Neural cell (in vitro differentiated cells): ENCODE results near the gene PLEKHH3. TPM values are rescaled to one million over a fixed set of nuclear protein-coding genes. Genes with fewer than 3 reads are reported as not detected.

Experiments used
- H2AFZ ChIP-seq: fragments of 200-600, 300-800 bp; sonication (generic), shearing (Covaris generic); 2 replicates; pipeline ENCODE4 v1.6.0; 2014; ENCODE audit warnings: low read depth, mild to moderate bottlenecking, antibody characterized with exemption, low read length, moderate library complexity
- H3F3A ChIP-seq: fragments of 200-600 bp; shearing (Covaris generic); 2 replicates; pipeline ENCODE4 v1.6.1; 2016; ENCODE audit warnings: mild to moderate bottlenecking, moderate library complexity, mixed read lengths, antibody characterized with exemption, low read length; ENCODE audit not compliant: insufficient read depth, poor library complexity, severe bottlenecking
- H3K27ac ChIP-seq: fragments of 200-600, 300-800 bp; sonication (generic), shearing (Covaris generic); 2 replicates; pipeline ENCODE4 v1.5.1; 2014; ENCODE audit warnings: mild to moderate bottlenecking, low read length, moderate library complexity
- H3K27me3 ChIP-seq: fragments of 300-800, 200-600 bp; sonication (generic), shearing (Covaris generic); 2 replicates; pipeline ENCODE4 v1.6.0; 2014; ENCODE audit warnings: mild to moderate bottlenecking, low read depth, low read length, moderate library complexity; ENCODE audit not compliant: insufficient read depth
- H3K36me3 ChIP-seq: fragments of 300-800, 200-600 bp; sonication (generic), shearing (Covaris generic); 2 replicates; pipeline ENCODE4 v1.5.1; 2014; ENCODE audit warnings: mild to moderate bottlenecking, antibody characterized with exemption, low read length, moderate library complexity; ENCODE audit not compliant: insufficient read depth
- H3K4me2 ChIP-seq: fragments of 300-800, 200-600 bp; sonication (generic), shearing (Covaris generic); 2 replicates; pipeline ENCODE4 v1.6.0; 2014; ENCODE audit warnings: mild to moderate bottlenecking, low read length
- H3K4me3 ChIP-seq: fragments of 300-800, 200-600 bp; sonication (generic), shearing (Covaris generic); 2 replicates; pipeline ENCODE4 v1.5.1; 2014; ENCODE audit warnings: mild to moderate bottlenecking, low read length, moderate library complexity
- H3K79me2 ChIP-seq: fragments of 200-600 bp; shearing (Covaris generic); replicated peaks from 2 replicates; pipeline ENCODE4 v1.6.0; 2014; ENCODE audit warnings: mild to moderate bottlenecking, low read length, moderate library complexity; ENCODE audit not compliant: insufficient read depth
- H3K9ac ChIP-seq: fragments of 300-800, 200-600 bp; sonication (generic), shearing (Covaris generic); 2 replicates; pipeline ENCODE4 v1.6.1; 2016; ENCODE audit warnings: mild to moderate bottlenecking, low read length, mixed read lengths
- H3K9me2 ChIP-seq: fragments of 200-600 bp; shearing (Covaris generic); 2 replicates; pipeline ENCODE4 v1.6.1; 2016; ENCODE audit warnings: mild to moderate bottlenecking, low read length, mixed read lengths; ENCODE audit not compliant: insufficient read depth
- H3K9me3 ChIP-seq: fragments of 200-600, 300-800 bp; sonication (generic), shearing (Covaris generic); 2 replicates; pipeline ENCODE4 v1.6.1; 2016; ENCODE audit warnings: mild to moderate bottlenecking, mixed run types, low read length, moderate library complexity, mixed read lengths
- H4K20me1 ChIP-seq: fragments of 200-600 bp; shearing (Covaris generic); 2 replicates; pipeline ENCODE4 v1.6.1; 2016; ENCODE audit warnings: mild to moderate bottlenecking, mixed run types; ENCODE audit not compliant: insufficient read depth
- EP300 ChIP-seq: fragments of 450-650 bp; conservative IDR thresholded peaks from 2 replicates; pipeline ENCODE4 v1.6.1; 2014; ENCODE audit warnings: antibody characterized with exemption, mild to moderate bottlenecking, moderate library complexity; ENCODE audit not compliant: poor library complexity, severe bottlenecking
- EZH2 ChIP-seq: fragments of 200-600, 300-800 bp; shearing (Covaris generic), sonication (generic); IDR thresholded peaks from 2 replicates; pipeline ENCODE4 v1.6.1; 2014; ENCODE audit warnings: antibody characterized with exemption, low read length, borderline replicate concordance, mild to moderate bottlenecking; ENCODE audit not compliant: insufficient read depth, poor library complexity, severe bottlenecking
- MXI1 ChIP-seq: fragments of 450-650 bp; conservative IDR thresholded peaks from 2 replicates; pipeline ENCODE4 v1.6.1; 2014; ENCODE audit warnings: antibody characterized with exemption, mild to moderate bottlenecking; ENCODE audit not compliant: poor library complexity, severe bottlenecking
- POLR2AphosphoS5 ChIP-seq: IDR thresholded peaks from 2 replicates; pipeline ENCODE4 v1.6.1; 2012
- RAD21 ChIP-seq: fragments of 450-650 bp; conservative IDR thresholded peaks from 2 replicates; pipeline ENCODE4 v1.6.1; 2014; ENCODE audit warnings: antibody characterized with exemption, mild to moderate bottlenecking, moderate library complexity
- SMC3 ChIP-seq: fragments of 450-650 bp; conservative IDR thresholded peaks from 2 replicates; pipeline ENCODE4 v1.6.1; 2014; ENCODE audit warnings: antibody characterized with exemption, mild to moderate bottlenecking, moderate library complexity; ENCODE audit not compliant: poor library complexity
- TAF1 ChIP-seq: IDR thresholded peaks from 2 replicates; pipeline ENCODE4 v1.6.1; 2012; ENCODE audit warnings: low read depth
- polyA plus RNA-seq: library from polyadenylated mRNA; depleted of rRNA; stranded (reverse); fragments of >200 nt; gene quantifications from 2 replicates; pipeline ENCODE4 v1.2.3, GENCODE V29; 2014
- TF ChIP-seq, protein P1 (sequence below): fragments of 450-650 bp; IDR thresholded peaks from 2 replicates; pipeline ENCODE4 v1.5.1; 2014; ENCODE audit warnings: antibody characterized with exemption, mild to moderate bottlenecking, moderate library complexity; ENCODE audit not compliant: poor library complexity, severe bottlenecking
- TF ChIP-seq, protein P2 (sequence below): IDR thresholded peaks from 2 replicates; pipeline ENCODE4 v1.6.1; 2012; ENCODE audit warnings: borderline replicate concordance

PLEKHH3 gene
- polyA plus RNA-seq, 1 donor from 2014 or later: 18.4 TPM

DNA sequence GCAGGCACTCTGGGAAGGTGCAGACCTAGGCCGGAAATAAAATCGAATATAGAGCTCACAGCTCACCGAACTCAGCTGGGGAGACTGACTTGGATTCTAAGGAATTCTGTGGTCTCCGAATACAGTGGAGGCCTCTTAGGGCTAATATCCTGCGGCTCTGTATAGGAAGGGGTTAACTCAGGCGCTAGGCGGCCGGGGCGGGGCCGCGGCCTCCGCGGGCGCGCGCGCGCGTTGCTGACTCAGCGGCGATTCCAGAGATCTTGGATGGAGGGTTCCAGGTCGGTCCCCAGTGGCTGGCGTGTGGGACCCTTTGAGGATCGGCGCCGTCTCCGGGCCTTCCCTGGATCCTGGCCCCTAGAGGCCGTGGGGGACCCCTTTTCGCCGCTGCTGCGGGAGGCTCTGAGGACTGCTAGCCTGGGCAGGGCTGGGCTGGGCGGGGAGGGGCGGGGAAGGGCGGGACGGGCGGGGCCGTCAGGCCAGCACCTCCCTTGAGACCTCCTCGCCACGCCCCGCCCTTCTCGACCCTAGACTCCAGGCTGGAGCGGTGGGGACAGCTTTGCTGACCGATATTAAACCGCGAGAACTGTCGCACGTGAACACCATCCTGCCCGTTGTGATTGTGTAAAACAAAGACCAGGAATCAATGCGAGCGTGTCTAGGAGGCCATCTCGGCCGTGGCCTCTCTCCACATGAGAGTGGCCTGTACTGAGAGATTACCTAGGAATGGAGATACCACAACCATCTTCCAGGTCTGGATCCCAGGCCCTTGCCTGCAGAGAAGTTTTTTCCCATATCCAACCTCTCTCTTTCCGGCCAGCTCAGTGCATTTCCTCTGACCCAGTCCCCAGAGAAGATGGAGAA is 1.4 kb upstream of the PLEKHH3 start:
- H3K27ac ChIP-seq: peak overlapping the region; percentile 95
- no peaks in the 10 kb centered on the region for H3K36me3 ChIP-seq
- H3K9me2 ChIP-seq: no peaks in the 10 kb centered on the region
- H3F3A ChIP-seq: no peaks in the 10 kb centered on the region
- peaks cover 10% of the 10 kb centered on the region for H3K79me2 ChIP-seq
- peak overlapping the region; percentile 78 for H3K4me3 ChIP-seq
- H3K27me3 ChIP-seq: no peaks in the 10 kb centered on the region
- peak overlapping the region; percentile 83 for H3K9ac ChIP-seq
- TF ChIP-seq MXI1: peak; percentile 33
- peak; percentile 95 for TF ChIP-seq POLR2AphosphoS5
- TF ChIP-seq EP300: peak; percentile 15
- TF ChIP-seq, protein P1, sequence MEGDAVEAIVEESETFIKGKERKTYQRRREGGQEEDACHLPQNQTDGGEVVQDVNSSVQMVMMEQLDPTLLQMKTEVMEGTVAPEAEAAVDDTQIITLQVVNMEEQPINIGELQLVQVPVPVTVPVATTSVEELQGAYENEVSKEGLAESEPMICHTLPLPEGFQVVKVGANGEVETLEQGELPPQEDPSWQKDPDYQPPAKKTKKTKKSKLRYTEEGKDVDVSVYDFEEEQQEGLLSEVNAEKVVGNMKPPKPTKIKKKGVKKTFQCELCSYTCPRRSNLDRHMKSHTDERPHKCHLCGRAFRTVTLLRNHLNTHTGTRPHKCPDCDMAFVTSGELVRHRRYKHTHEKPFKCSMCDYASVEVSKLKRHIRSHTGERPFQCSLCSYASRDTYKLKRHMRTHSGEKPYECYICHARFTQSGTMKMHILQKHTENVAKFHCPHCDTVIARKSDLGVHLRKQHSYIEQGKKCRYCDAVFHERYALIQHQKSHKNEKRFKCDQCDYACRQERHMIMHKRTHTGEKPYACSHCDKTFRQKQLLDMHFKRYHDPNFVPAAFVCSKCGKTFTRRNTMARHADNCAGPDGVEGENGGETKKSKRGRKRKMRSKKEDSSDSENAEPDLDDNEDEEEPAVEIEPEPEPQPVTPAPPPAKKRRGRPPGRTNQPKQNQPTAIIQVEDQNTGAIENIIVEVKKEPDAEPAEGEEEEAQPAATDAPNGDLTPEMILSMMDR: no peak
- no peak for TF ChIP-seq RAD21
- peak; percentile 93 for TF ChIP-seq TAF1
- no peak for TF ChIP-seq SMC3
- TF ChIP-seq, protein P2, sequence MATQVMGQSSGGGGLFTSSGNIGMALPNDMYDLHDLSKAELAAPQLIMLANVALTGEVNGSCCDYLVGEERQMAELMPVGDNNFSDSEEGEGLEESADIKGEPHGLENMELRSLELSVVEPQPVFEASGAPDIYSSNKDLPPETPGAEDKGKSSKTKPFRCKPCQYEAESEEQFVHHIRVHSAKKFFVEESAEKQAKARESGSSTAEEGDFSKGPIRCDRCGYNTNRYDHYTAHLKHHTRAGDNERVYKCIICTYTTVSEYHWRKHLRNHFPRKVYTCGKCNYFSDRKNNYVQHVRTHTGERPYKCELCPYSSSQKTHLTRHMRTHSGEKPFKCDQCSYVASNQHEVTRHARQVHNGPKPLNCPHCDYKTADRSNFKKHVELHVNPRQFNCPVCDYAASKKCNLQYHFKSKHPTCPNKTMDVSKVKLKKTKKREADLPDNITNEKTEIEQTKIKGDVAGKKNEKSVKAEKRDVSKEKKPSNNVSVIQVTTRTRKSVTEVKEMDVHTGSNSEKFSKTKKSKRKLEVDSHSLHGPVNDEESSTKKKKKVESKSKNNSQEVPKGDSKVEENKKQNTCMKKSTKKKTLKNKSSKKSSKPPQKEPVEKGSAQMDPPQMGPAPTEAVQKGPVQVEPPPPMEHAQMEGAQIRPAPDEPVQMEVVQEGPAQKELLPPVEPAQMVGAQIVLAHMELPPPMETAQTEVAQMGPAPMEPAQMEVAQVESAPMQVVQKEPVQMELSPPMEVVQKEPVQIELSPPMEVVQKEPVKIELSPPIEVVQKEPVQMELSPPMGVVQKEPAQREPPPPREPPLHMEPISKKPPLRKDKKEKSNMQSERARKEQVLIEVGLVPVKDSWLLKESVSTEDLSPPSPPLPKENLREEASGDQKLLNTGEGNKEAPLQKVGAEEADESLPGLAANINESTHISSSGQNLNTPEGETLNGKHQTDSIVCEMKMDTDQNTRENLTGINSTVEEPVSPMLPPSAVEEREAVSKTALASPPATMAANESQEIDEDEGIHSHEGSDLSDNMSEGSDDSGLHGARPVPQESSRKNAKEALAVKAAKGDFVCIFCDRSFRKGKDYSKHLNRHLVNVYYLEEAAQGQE: peak; percentile 83
- no peak for TF ChIP-seq EZH2
- no peaks in the 10 kb centered on the region for H4K20me1 ChIP-seq
- H3K9me3 ChIP-seq: no peaks in the 10 kb centered on the region
- H3K4me2 ChIP-seq: peak overlapping the region; percentile 95
- peak overlapping the region; percentile 33 for H2AFZ ChIP-seq

DNA sequence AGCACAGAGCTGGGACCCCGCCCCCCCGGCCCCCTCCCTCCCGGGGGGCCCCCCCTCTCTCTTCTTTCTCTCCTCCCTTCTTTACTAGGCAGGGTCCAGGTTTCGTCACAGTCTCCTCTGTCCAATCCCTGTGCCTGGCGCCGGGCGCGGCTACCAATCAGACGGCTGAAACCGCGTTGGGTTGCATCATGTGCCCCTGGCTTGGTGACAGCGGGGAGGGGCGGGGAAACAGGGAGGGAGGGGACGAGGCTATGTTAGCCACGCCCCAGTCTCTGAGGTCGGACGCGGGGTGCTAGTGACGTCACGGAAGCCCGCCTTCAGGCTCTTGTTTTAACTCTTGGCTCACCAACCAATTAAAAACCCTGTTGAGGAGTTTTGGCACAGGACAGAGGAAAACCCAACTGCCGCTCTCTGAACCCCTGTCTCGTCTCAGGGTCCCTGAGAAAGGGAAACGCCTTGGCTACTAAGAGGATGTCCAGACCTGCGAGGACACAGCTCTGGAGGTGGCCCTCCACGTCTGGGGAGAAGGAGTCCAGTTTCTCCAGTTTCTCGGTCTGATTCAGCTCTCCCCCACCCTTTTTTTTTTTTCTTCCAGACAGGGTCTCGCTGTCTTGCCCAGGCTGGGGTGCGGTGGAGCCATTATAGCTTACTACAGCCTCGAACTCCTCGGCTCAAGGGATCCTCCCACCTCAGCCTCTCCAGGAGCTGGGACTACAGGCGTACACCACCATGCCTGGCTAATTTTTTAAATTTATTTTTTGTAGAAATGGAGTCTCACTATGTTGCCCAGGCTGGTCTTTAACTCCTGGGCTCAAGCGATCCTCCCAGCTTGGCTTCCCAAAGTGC is 441 bp upstream of the PLEKHH3 start:
- TF ChIP-seq MXI1 (no peak), EZH2 (no peak), POLR2AphosphoS5 (no peak), RAD21 (no peak), SMC3 (no peak), EP300 (no peak), TAF1 (no peak)
- TF ChIP-seq, protein P2: no peak
- TF ChIP-seq, protein P1: no peak
- Histone ChIP-seq H3K36me3 (no peaks in the 10 kb centered on the region), H3K27ac (peak overlapping the region; percentile 95), H3K4me2 (peak overlapping the region; percentile 30), H3K79me2 (peaks cover 8% of the 10 kb centered on the region), H3K9me3 (no peaks in the 10 kb centered on the region), H3K9ac (peak overlapping the region; percentile 86), H3K9me2 (no peaks in the 10 kb centered on the region), H3K4me3 (peak overlapping the region; percentile 80), H2AFZ (no peak overlapping the region), H3K27me3 (no peaks in the 10 kb centered on the region), H4K20me1 (no peaks in the 10 kb centered on the region), H3F3A (no peaks in the 10 kb centered on the region)
